Right forelimb (tissue), 1 donor: ENCODE measurements around the gene SEZ6.

ENCODE experiments used
- DNase-seq: peaks from one replicate; pipeline ENCODE4 v3.0.0-alpha.2; 2018

The SEZ6 gene, protein sequence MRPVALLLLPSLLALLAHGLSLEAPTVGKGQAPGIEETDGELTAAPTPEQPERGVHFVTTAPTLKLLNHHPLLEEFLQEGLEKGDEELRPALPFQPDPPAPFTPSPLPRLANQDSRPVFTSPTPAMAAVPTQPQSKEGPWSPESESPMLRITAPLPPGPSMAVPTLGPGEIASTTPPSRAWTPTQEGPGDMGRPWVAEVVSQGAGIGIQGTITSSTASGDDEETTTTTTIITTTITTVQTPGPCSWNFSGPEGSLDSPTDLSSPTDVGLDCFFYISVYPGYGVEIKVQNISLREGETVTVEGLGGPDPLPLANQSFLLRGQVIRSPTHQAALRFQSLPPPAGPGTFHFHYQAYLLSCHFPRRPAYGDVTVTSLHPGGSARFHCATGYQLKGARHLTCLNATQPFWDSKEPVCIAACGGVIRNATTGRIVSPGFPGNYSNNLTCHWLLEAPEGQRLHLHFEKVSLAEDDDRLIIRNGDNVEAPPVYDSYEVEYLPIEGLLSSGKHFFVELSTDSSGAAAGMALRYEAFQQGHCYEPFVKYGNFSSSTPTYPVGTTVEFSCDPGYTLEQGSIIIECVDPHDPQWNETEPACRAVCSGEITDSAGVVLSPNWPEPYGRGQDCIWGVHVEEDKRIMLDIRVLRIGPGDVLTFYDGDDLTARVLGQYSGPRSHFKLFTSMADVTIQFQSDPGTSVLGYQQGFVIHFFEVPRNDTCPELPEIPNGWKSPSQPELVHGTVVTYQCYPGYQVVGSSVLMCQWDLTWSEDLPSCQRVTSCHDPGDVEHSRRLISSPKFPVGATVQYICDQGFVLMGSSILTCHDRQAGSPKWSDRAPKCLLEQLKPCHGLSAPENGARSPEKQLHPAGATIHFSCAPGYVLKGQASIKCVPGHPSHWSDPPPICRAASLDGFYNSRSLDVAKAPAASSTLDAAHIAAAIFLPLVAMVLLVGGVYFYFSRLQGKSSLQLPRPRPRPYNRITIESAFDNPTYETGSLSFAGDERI

DNA sequence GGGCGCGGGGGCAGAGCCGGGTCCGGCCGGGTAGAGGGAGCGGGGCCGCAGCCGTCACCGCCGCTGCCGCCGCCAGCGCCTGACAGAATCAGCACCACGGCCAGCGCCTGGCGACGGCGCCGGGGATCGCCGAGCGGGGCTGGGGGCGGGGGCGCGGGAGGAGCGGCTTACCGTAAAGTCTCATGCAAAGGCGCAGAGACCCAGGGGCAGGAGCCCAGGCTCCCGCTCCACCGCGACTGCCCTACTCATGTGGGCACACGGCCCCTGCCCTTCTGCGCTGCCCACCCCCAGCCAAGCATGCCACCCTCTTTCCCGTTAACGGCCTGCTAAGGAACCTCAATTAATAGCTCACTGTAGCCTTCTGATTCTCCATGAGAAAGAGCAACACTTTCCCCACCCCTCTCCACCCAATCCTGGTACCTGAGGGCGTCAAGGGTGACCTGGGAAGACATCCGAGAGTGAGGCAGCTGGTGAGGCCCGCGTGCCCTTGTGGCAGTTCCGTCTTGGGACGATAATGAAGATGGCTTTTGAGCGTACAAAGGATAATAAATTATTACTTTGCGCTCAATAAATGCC is at the start of gene SEZ6:
SEZ6 (minus strand) TSS at position 98 of the 576 bp plus-strand sequence. CDS start 164 bp downstream, outside the sequence.
- peak; percentile 90 for DNase-seq

DNA sequence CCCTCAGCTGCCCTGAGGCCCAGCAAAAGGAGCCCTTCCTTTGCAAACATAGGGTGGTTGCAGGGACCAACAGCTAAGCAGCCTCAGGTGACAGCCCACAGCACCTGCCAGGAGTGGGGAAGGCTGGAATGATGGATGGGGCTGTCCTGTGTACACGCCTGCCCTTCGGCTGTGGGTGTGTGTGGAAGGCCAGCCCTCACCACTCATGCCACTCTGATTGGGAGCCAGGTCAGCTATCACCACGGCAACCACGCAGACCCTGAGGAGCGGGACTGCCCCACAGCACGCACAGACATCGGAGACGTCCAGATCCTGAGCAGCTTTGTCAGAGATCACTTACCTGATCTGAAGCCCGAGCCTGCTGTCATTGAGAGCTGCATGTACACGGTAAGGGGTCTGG is 49.0 kb upstream of the SEZ6 start:
- DNase-seq: no peak

DNA sequence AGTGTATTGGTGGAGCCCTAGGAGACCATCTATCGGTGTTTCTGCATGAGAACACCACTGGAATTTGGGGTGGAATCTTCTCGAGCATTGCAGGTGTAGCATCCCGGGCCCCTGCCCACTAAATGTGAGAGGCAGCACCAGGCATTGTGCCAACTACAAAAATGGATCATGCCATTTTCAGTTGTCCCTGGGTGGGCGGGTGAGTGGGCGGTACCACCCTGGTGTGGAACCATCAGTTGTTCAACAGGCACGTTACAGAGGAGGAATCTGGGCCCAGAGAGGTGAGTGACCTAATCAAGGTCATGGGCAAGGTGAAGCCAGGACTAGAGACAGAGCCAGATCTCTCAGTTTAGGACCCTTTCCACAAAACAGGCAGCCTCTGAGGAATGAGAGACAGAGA is 45.9 kb upstream of the SEZ6 start:
- DNase-seq: no peak

DNA sequence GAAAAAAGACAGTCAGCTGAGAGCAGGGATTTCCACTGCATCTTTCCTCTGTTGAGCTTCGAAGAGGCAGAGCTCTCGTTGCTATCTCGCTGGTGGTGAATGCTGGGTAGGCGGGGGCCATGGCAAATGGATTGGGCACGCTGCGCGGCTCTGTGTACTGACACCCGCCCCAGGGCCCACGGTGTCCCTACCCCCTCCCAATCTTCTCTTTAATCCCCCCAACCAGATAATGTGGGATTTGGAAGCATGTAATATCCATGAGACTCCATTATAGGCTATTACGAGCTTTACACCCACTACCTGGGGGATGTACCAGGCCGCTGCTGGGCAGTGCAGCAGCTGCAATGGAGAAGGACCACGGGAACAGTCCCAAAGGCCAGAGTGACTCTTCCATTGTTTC is 45.4 kb upstream of the SEZ6 start:
- DNase-seq: no peak

DNA sequence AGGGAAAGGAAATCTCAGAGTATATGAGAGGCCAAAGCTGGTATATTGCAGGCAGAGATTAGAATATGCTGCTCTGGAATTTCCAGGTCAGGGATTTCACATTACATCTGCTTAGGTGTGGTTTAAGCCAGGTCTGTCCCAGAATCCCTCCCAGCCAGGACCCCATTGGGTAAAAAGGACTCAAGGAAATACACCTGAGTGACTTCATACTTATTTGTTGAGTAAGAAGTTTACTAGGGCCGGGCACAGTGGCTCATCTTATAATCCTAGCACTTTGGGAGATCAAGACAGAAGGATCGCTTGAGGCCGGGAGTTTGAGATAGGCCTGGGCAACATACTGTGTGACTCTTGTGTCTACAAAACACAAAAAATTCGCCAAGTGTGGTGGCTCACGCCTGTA is 44.3 kb upstream of the SEZ6 start:
- no peak for DNase-seq

DNA sequence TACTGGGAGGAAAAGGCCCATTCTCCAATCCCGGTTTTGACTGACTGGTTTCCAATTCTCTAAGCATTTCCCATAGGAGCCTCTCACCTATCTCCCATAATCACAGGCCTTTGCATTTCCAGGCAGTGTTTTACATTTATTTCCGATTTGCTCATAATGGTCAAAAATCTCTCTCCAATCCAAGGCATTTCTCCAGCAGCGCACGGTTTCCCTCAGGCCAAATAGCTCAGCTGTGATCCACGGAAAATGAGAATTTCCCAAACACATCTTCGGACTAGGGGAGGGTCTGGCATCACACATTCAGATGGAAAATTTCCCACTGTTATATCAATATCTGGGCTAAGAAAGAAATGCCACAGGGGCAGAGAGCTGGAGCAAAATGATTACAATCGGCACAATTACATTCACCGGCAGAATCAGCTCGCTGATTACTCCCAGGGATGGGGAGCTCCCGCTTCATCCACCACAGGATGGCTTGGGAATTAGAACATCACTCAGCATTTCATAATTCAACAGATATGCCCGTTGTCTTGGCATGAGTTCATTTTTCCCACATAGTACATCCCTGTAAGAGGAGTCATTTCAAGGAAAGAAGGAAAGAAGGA is 43.8 kb upstream of the SEZ6 start:
- no peak for DNase-seq

DNA sequence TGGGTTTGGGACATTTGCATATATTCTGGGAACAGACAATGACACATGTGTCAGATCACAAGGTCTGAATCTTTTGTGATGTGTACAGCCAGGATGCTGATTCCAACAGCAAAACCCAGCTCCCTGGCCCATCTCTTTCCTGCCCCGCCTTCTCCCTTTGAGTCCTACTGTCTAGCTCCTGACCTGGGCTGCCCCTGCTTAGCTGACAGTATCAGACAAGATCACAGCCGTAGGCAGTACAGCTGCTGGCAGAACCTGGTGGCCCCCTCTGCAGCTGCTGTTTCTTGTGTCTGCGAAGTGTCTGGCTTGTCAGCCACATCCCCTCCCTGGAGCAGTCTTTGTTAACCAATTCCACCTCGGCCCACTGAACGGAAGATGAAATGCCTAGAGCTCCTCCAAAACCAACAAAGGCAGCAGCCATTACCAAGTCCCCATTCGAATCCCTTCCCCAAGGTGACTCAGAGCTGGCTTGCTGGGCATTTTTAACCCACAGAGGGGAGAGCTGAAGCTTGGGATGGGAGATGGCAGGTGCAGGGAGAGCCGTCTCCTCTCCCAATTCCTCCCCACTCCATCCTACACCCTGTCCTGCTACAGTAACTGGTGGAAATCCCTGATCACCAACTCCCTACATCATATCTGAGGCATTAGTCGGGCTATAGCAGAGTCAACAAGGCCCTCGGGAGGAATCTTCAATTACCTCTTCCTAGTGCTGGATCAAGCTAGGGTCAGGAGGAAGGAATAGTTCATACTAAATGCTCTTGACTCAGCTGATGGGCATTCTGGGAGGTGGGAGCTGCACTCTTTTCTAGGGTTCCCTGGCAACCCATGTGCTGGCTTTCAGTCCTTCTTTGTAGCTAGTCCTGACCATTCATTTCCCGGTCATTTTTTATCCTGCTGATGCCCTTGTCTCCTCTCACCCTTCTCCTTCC is 42.9 kb upstream of the SEZ6 start:
- DNase-seq: peak; percentile 56

DNA sequence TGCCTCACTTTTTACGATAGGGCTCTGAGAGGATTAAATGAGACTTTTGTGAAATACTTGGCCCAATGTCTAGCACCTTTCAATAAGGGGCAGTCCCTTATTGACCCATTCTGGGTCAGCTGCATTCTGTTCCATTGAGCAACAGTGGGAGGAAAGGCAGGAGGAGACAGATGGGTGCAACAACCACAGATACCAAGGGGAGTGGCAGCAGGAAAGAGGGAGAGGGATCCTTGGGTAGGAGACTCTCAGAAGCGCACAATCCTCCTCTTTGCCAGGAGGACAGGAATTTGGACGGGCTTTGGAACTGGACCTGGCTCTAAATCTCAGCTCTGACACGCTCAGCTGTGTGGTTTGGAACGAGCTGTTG is 40.6 kb upstream of the SEZ6 start:
- DNase-seq: no peak

DNA sequence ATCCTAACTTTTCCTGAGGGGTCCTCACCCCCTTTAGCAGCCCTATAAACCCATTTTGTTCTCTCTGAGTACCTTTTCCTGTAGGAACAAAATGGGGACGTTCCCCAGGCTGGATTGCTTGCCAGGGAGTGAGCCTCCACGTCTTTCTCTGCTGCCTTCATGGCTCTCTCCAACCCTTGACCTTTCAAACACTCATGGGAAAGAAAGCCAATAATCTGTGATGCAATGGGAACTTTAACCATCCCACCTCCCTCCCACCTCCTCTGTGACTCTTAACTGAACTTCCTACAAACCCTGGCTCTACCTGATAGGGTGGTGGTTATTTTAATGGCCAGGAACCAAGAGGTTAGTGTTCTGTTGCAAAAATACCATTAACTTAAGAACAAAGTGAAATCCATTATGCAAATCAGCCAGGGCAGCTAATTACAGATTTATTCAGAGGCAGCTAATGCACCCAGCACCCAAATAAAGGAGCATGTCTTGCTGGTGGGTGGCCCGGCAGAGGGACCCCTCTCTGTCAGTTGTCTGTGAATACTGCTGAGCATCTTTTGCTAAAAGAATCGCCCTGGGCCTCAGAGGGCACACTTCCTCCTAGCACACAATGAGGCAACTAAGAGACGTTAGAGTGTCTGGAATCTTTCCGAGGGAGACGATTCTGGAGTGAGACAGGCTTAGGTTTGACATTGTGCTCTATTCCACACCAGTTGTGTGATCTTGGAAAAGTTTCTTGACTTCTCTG is 40.1 kb upstream of the SEZ6 start:
- no peak for DNase-seq

DNA sequence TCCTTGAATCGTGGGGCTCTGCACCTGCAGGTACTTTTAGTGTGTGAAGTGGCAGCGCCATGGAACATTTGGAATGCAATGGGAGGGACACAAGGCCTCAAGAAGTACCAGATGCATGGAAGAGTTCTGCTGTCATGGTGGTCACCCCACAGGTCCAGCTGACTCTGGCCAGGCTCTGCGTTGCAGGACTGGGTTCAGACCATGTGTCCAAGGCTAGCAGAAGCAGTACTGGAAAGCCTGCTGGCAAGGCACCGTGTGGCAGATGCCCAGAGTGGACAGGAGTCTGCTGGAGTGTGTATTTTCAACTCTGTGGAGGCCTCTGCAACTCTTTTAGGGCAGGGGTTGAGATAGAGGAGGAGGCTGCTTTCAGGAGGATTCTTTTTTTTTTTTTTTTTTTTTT is 39.2 kb upstream of the SEZ6 start:
- DNase-seq: no peak

DNA sequence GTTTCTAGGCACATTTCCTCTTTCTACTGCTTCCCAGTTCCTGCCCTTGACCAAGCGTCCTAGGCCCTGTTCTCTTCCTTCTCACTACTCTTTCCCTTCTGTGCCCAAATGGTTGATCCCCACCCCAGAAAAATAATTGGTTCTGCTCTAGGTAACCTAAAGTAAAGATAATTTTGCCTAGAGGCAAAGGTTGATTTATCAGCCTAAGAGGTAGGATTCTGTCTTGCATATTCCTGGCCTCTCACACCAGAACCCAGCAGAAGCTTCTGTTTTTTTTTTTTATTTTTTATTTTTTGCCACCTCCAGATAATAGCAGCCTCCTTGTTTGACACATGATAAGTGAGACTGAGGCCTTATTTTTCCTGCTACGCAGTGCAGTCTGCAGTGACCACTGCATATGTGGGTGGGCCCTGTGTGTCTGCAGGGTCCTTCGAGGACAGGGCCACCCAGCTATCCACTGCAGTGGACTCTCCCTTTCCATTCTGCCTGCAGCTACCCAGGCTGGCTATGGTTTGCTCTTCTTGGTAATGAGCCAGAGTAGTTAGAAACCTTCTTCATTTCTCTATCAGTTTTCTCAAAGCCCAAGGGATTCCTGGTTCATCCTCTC is 37.8 kb upstream of the SEZ6 start:
- no peak for DNase-seq

DNA sequence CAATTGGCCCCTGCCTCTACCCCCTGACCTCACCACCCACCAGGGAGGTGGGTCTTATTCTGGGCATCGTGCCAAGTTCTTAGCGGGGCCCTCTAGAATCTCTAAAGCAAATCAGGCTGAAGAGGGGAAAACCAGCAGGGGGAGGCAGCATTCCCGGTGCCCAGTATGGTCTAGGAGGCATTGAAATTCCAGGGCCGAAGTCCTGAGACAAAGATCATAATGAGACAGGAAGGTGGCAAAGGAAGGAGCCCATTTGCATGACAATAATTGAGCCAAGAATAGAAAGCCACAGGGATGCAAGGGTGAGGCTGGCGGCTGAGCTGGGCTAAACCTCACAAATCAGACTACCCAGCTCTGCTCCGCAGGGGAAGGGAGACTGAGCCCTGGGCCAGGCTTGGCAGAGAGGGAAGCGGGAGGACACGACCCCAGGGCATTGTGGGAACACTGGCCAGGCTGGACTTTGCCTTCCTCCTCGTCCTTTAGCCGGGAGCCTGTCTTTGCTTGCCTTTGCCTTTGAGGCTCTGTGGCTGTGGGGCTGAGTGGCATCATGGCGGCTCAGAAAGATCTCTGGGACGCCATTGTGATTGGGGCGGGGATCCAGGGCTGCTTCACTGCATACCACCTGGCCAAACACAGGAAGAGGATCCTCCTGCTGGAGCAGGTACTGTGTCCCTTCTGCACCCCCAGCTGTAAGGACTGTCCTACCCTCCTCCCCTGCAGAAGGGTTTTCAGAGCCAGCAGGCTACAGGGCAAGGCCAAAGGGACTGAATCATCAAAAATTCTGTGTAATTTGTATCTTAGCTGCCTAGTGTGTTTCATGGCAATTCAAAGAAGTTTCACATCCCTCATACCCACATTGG is 37.1 kb upstream of the SEZ6 start, which contains the start of gene PIPOX:
PIPOX (plus strand) TSS at position 463 of the 860 bp plus-strand sequence; CDS start at position 548, 85 bp downstream.
- DNase-seq: no peak

DNA sequence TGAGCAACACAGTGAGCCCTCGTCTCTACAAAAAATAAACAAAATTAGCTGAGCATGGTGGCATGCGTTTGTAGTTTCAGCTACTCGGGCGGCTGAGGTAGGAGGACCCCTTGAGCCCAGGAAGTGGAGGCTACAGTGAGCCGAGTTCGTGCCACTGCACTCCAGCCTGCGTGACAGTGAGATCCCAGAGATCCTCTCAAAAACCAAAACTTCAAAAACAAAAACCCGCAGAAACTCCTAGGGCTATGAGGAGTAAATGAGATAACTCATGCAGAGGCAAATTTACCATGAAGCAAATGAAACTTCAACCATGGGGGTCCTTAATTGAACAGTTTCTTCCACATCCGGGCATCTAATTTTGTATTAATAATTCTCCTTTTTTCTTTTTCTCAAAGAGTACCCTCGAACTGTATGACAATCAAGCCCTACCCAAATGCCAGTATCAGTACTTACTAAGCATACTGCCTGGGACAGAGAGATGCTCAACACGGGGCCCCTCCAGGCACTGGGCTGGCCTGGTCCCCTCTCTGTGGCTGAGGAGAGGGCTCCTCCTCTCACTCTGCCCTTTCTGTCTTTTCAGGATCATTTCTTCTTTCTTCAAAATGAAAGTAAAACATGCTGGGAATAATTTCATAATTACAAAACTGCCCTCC is 36.3 kb upstream of the SEZ6 start:
- no peak for DNase-seq

DNA sequence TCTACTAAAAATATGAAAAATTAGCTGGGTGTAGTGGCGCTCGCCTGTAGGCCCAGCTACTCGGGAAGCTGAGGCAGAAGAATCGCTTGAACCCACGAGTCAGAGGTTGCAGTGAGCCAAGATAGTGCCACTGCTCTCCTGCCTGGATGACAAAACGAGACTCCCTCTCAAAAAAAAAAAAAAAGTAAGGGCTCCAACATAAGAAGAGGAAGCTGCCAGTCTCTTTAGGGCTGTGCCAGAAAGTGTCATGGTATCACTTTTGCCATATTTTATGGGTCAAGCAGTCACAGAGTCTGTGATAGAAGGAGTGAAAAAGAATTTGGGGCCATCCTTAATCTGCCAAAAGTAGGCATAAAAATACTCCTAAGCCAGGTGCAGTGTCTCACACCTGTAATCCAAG is 35.7 kb upstream of the SEZ6 start:
- DNase-seq: no peak

DNA sequence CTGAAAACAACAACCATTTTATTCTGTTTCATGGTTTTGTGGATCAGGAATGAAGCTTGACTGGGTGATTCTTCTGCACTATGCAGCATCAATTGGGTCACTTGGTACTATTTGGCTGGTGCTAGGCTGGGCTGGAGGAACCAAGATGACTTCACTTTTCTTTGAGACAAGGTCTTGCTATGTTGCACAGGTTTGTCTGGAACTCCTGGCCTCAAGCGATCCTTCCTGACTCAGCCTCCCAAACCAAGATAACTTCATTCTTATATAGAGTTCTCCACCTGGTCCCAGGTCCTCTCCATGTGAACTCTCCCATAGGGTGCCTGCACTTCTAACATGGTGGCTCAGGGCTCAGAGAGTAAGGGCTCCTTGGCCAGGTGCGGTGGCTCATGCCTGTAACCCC is 35.3 kb upstream of the SEZ6 start:
- DNase-seq: no peak

DNA sequence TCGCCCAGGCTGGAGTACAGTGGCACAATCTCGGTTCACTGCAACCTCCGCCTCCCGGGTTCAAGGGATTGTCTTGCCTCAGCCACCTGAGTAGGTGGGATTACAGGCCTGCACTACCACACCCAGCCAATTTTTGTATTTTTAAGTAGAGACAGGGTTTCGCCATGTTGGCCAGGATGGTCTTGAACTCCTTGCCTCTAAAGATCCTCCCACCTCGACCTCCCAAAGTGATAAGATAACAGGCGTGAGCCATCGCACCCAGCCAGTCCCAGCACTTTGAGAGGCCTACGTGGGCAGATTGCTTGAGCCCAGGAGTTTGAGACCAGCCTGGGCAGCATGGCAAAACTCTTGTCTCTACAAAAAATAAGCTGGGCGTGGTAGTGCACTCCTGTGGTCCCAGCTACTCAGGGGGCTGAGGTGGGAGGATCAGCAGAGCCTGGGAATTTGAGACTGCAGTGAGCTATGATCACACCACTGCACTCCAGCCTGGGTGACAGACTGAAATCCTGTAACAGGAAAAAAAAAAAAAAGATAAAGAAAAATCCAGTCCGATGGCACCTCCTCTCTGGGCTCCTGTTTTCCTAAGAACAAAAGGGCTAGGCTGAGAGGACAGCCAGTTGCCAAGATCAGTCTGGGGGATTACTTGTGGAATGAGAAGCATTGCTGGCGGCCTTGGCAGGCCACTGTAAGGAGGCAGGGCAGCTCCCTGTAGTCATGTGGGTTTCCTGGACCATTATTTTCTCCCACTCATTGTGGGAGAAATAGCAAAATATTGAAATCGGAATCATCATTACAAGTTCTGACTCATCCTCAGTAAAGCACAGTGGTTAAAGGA is 34.1 kb upstream of the SEZ6 start:
- DNase-seq: no peak

DNA sequence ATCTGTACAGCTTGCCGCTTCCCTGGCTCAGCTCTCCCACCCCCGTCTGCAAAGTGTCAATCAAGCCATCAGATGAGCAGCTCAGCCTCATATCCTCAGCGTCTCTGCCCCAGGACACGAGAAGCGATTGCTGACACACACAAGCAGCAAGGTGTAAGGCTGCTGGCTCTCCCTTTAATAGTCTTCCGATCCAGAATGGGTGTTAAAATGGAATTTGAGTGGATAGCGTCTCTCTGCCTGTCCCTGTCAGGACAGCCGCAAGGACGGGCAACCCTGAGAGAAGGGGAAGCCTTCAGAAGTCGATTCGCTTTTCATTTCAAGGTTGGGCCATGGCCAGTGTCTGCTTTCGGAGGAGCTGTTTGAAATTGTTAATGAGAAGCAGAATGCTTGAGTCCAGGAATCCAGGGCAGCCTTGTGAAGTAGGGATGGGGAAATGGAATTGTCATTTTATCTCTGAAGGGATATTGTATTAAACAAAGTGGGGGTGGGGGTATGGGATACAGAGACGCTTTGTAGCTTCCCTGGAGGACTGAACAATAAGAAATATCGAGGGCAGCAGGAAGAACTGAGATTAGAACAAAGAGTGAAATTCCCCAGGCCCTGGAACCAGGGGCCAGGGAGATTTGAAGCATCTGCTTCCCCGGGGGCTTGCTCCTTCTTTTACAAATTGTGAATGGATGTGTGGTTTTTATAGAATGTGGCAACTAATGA is 32.4 kb upstream of the SEZ6 start:
- DNase-seq: no peak

DNA sequence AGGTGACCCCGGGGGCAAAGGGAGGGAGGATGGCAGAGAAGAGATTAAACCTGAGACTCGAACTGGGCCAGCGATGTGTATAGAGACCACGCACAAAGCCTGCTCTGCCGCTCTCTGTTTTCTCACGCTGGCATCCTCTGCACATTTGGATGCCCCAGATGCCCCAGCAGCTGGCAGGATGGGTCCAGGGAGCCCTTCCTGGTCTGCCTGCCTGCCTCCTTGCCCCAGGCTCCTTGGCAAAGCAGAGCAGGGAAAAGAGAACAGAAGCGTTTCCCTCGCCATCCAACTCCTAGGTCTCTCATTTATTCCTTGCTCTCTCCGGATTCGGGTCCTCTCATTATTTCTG is 31.9 kb upstream of the SEZ6 start:
- DNase-seq: no peak
